H9 (cell line): ENCODE data around the gene TRH. TPM values are rescaled to one million over a fixed set of nuclear protein-coding genes. Genes with fewer than 3 reads are reported as not detected.
A peak's percentile ranks its signal among the peaks of the same experiment; 100 is the strongest.

Experiments
- DNase-seq: peaks from one replicate; pipeline ENCODE4 v3.0.0-alpha.2; 2017
- H2AFZ ChIP-seq: one replicate; pipeline ENCODE4 v1.6.1; 2013; ENCODE audit warnings: mild to moderate bottlenecking, low read length, control low read depth, moderate library complexity
- H2AK5ac ChIP-seq: 2 replicates; pipeline ENCODE4 v1.6.1; 2013; ENCODE audit warnings: low read length, control low read depth, mixed read lengths; ENCODE audit not compliant: insufficient read length
- H2BK120ac ChIP-seq: one replicate; pipeline ENCODE4 v1.6.1; 2013; ENCODE audit warnings: low read depth, mild to moderate bottlenecking, low read length, control low read depth, inconsistent platforms; ENCODE audit not compliant: poor library complexity, severe bottlenecking
- H2BK12ac ChIP-seq: 2 replicates; pipeline ENCODE4 v1.6.1; 2013; ENCODE audit warnings: low read length, control low read depth, mixed read lengths, low read depth; ENCODE audit not compliant: insufficient read length
- H2BK15ac ChIP-seq: 2 replicates; pipeline ENCODE4 v1.6.1; 2013; ENCODE audit warnings: low read depth, low read length, control low read depth
- H2BK20ac ChIP-seq: one replicate; pipeline ENCODE4 v1.6.1; 2013; ENCODE audit warnings: low read depth, mild to moderate bottlenecking, low read length, control low read depth, inconsistent platforms; ENCODE audit not compliant: poor library complexity, severe bottlenecking
- H2BK5ac ChIP-seq: 2 replicates; pipeline ENCODE4 v1.6.1; 2013; ENCODE audit warnings: low read length, control low read depth, mixed read lengths; ENCODE audit not compliant: insufficient read length
- H3K14ac ChIP-seq: 2 replicates; pipeline ENCODE4 v1.6.1; 2013; ENCODE audit warnings: low read length, control low read depth; ENCODE audit not compliant: insufficient read depth
- H3K18ac ChIP-seq: 2 replicates; pipeline ENCODE4 v1.6.1; 2013; ENCODE audit warnings: low read depth, mild to moderate bottlenecking, mixed read lengths, low read length, control low read depth; ENCODE audit not compliant: insufficient read length
- H3K23ac ChIP-seq: 2 replicates; pipeline ENCODE4 v1.6.1; 2013; ENCODE audit warnings: low read length, control low read depth, mixed read lengths, low read depth; ENCODE audit not compliant: insufficient read length
- H3K23me2 ChIP-seq: 2 replicates; pipeline ENCODE4 v1.6.1; 2013; ENCODE audit warnings: low read depth, mild to moderate bottlenecking, mixed read lengths, low read length, control low read depth; ENCODE audit not compliant: insufficient read length, poor library complexity, severe bottlenecking
- H3K27ac ChIP-seq: 2 replicates; pipeline ENCODE4 v1.5.1; 2013; ENCODE audit warnings: low read length, control low read depth, mixed read lengths, low read depth; ENCODE audit not compliant: insufficient read length
- H3K27me3 ChIP-seq: 2 replicates; pipeline ENCODE4 v1.6.1; 2013; ENCODE audit warnings: low read length, control low read depth, inconsistent platforms; ENCODE audit not compliant: insufficient read depth
- H3K4ac ChIP-seq: 2 replicates; pipeline ENCODE4 v1.6.1; 2013; ENCODE audit warnings: low read depth, mild to moderate bottlenecking, control low read depth, inconsistent platforms, low read length, moderate library complexity
- H3K4me1 ChIP-seq: 2 replicates; pipeline ENCODE4 v1.6.1; 2013; ENCODE audit warnings: low read length, control low read depth, inconsistent platforms; ENCODE audit not compliant: insufficient read depth
- H3K4me2 ChIP-seq: 2 replicates; pipeline ENCODE4 v1.6.1; 2013; ENCODE audit warnings: low read length, control low read depth, mixed read lengths; ENCODE audit not compliant: insufficient read length, insufficient read depth
- H3K56ac ChIP-seq: 2 replicates; pipeline ENCODE4 v1.6.1; 2013; ENCODE audit warnings: low read depth, mild to moderate bottlenecking, mixed read lengths, low read length, control low read depth; ENCODE audit not compliant: insufficient read length
- H3K79me1 ChIP-seq: 2 replicates; pipeline ENCODE4 v1.6.1; 2013; ENCODE audit warnings: low read depth, mild to moderate bottlenecking, moderate library complexity, low read length, control low read depth, inconsistent platforms; ENCODE audit not compliant: insufficient read depth, poor library complexity, severe bottlenecking
- H3K79me2 ChIP-seq: 2 replicates; pipeline ENCODE4 v1.6.1; 2013; ENCODE audit warnings: low read length, control low read depth, inconsistent platforms; ENCODE audit not compliant: insufficient read depth
- H3K9ac ChIP-seq: 2 replicates; pipeline ENCODE4 v1.6.1; 2013; ENCODE audit warnings: low read length, control low read depth, mixed read lengths; ENCODE audit not compliant: insufficient read length; ENCODE audit errors: extremely low read depth
- H3K9me3 ChIP-seq: one replicate; pipeline ENCODE4 v1.6.1; 2013; ENCODE audit warnings: low read depth, low read length, inconsistent platforms; ENCODE audit not compliant: control insufficient read depth
- H3T11ph ChIP-seq: one replicate; pipeline ENCODE4 v1.6.1; 2013; ENCODE audit warnings: mild to moderate bottlenecking, low read length, control low read depth, inconsistent platforms
- H4K20me1 ChIP-seq: one replicate; pipeline ENCODE4 v1.6.1; 2013; ENCODE audit not compliant: control insufficient read depth, insufficient read length, insufficient read depth
- H4K5ac ChIP-seq: 2 replicates; pipeline ENCODE4 v1.6.1; 2013; ENCODE audit warnings: low read depth, mild to moderate bottlenecking, mixed read lengths, low read length, control low read depth; ENCODE audit not compliant: insufficient read length
- H4K8ac ChIP-seq: replicated peaks from 2 replicates; pipeline ENCODE4 v1.6.1; 2013; ENCODE audit warnings: low read length, control low read depth, mixed read lengths, low read depth; ENCODE audit not compliant: insufficient read length
- H4K91ac ChIP-seq: 2 replicates; pipeline ENCODE4 v1.6.1; 2013; ENCODE audit warnings: low read depth, mild to moderate bottlenecking, moderate library complexity, mixed read lengths, low read length, control low read depth; ENCODE audit not compliant: insufficient read length
- H3K27ac Mint-ChIP-seq, 3 experiments: 2 replicates in 2 of 3; 3 replicates in 1 of 3; pipeline ENCODE4 v1.8.0; 2020 to 2021; ENCODE audit warnings: mixed read lengths in 3 of 3, mild to moderate bottlenecking in 1 of 3, moderate library complexity in 1 of 3
- H3K27me3 Mint-ChIP-seq: 2 replicates; pipeline ENCODE4 v1.8.0; 2021; ENCODE audit warnings: low read depth, mild to moderate bottlenecking, moderate library complexity, mixed read lengths
- H3K36me3 Mint-ChIP-seq, 3 experiments: 2 replicates in 2 of 3; 3 replicates in 1 of 3; pipeline ENCODE4 v1.8.0; 2020 to 2021; ENCODE audit warnings: low read depth in 3 of 3, mixed read lengths in 3 of 3; ENCODE audit not compliant: insufficient read depth in 1 of 3
- H3K4me1 Mint-ChIP-seq, 2 experiments: 2 replicates each; pipeline ENCODE4 v1.8.0; 2020; ENCODE audit warnings: mixed read lengths in 2 of 2
- H3K4me3 Mint-ChIP-seq, 2 experiments: 2 replicates in 1 of 2; 3 replicates in 1 of 2; pipeline ENCODE4 v1.8.0; 2020 to 2021; ENCODE audit warnings: mild to moderate bottlenecking in 2 of 2, mixed read lengths in 2 of 2, moderate library complexity in 1 of 2
- H3K9me3 Mint-ChIP-seq, 2 experiments: 2 replicates in 1 of 2; 3 replicates in 1 of 2; pipeline ENCODE4 v1.8.0; 2020; ENCODE audit warnings: mild to moderate bottlenecking in 2 of 2, mixed read lengths in 2 of 2, moderate library complexity in 1 of 2
- CTCF ChIP-seq: fragments of 200-600 bp; sonication (generic); conservative IDR thresholded peaks from 3 replicates; pipeline ENCODE4 v1.8.0; 2021; ENCODE audit warnings: antibody characterized with exemption, mild to moderate bottlenecking
- WGBS: extraction: QIAGEN DNeasy Blood & Tissue Kit; methylation state at CpG from one replicate; pipeline ENCODE4 v1.1.7; 2013; ENCODE audit warnings: missing lambda C conversion rate, low lambda C conversion rate, mixed read lengths; ENCODE audit not compliant: insufficient read length; ENCODE audit errors: extremely low coverage; 5-methylcytosine and 5-hydroxymethylcytosine counted together
- total RNA-seq: library from RNA; stranded (reverse); gene quantifications from 2 replicates; pipeline ENCODE4 v1.2.1, GENCODE V29; 2021

Gene TRH
- total RNA-seq, 1 experiment from 2014 or later: not detected

DNA sequence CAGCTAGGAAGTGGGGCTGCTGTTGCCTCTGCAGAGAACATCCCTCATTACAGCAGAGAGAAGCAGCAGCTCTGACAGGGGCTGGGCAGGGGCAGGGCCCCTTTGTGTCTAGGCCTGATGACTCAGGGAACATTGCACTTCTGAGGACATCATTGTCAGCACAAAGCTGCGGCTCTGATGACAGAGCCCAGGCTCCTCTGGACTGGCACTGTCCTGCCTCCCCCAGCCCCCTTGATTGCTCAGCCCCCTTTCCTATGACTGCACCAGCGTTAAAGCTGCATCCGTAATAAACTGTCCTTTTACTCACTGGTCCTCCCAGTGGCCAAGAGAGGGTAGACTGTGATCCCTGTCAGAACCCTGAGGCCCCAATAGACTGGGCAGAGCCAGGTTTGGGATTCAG, 18.3 kb downstream of the TRH start:
- H4K5ac ChIP-seq: no peak overlapping the region
- no peaks in the 10 kb centered on the region for H3K36me3 Mint-ChIP-seq
- no peaks in the 10 kb centered on the region for H3K79me2 ChIP-seq
- no peak overlapping the region for H3K4me2 ChIP-seq
- WGBS: no CpG with 5 or more reads among the region's 3 CpGs
- no peak overlapping the region; the same call in 1 of the 2 replicates for H3K14ac ChIP-seq
- no peaks in the 10 kb centered on the region; the same call in 1 of the 2 replicates for H3K27me3 ChIP-seq
- no peak overlapping the region for H3K9ac ChIP-seq
- H4K20me1 ChIP-seq: no peaks in the 10 kb centered on the region
- H2BK120ac ChIP-seq: no peak overlapping the region
- H3K9me3 ChIP-seq: no peaks in the 10 kb centered on the region
- H3K27me3 Mint-ChIP-seq: peaks cover 79% of the 10 kb centered on the region
- H3K9me3 Mint-ChIP-seq: no peaks in the 10 kb centered on the region
- no peaks in the 10 kb centered on the region for H3K79me1 ChIP-seq
- no peaks in the 10 kb centered on the region for H3K4me1 ChIP-seq
- H3T11ph ChIP-seq: no peak overlapping the region
- H3K18ac ChIP-seq: no peak overlapping the region
- H3K4ac ChIP-seq: no peak overlapping the region
- H3K23me2 ChIP-seq: peaks cover 3% of the 10 kb centered on the region
- H2BK5ac ChIP-seq: no peak overlapping the region
- no peak overlapping the region for H3K4me3 Mint-ChIP-seq
- H2AFZ ChIP-seq: no peak overlapping the region
- H2BK15ac ChIP-seq: no peak overlapping the region
- DNase-seq: peak; percentile 47
- no peak overlapping the region for H4K91ac ChIP-seq
- TF ChIP-seq CTCF: peak; percentile 58
- no peak overlapping the region for H2BK20ac ChIP-seq
- H4K8ac ChIP-seq: no peak overlapping the region
- H3K27ac ChIP-seq: no peak overlapping the region
- no peak overlapping the region for H3K27ac Mint-ChIP-seq
- H3K4me1 Mint-ChIP-seq: peaks cover 8 to 16% of the 10 kb centered on the region in 2 experiments; a peak in 3 of 4 replicates
- H2BK12ac ChIP-seq: no peak overlapping the region
- no peak overlapping the region for H3K23ac ChIP-seq
- no peak overlapping the region for H2AK5ac ChIP-seq
- H3K56ac ChIP-seq: no peak overlapping the region
